SU-DHL-6 (cell line): ENCODE results near the gene KRTAP5-5.
"Not testable (repeated sequence)": the region's sequence is repeated elsewhere in the genome, so short reads cannot be mapped to it uniquely, and the experiment has no call there.

Experiments
- CTCF ChIP-seq: fragments of 200-600 bp; sonication (generic); IDR thresholded peaks from one replicate; pipeline ENCODE4 v1.5.1; 2017; ENCODE audit warnings: antibody characterized with exemption, mild to moderate bottlenecking, low read length, moderate library complexity; ENCODE audit not compliant: insufficient read depth, poor library complexity, severe bottlenecking
- EZH2phosphoT487 ChIP-seq: fragments of 200-600 bp; sonication (generic), shearing (Covaris generic); conservative IDR thresholded peaks from 2 replicates; pipeline ENCODE4 v1.6.1; 2018; ENCODE audit warnings: mild to moderate bottlenecking, antibody characterized with exemption, low read length, moderate library complexity, mixed read lengths

DNA sequence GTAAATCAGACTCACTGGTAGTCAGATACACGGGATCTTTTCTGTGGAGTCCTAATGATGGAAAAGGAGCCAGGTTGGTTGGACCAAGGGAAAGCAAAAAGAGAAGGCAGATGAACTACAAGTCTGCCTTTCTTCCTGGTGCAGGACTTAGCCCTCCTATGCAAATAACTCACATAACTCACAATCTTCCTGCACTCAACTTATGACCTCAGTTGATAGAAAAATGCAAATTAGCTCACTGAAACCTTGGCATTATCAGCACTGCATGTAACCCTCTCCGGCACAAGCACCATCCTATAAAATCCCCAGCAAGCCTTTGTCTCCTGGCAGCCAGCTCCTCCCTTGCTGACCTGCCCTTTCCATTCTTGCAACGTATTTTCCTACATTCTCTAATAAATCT, 27.9 kb upstream of the KRTAP5-5 start:
- TF ChIP-seq CTCF, EZH2phosphoT487: not testable (repeated sequence)
